HepG2 (cell line): Measurements from ENCODE around the gene NUP107. TPM values are rescaled to one million over a fixed set of nuclear protein-coding genes. Genes with fewer than 3 reads are reported as not detected.

ENCODE experiments used
- ATAC-seq: fragments of 200-7000 bp; cut with Tn5 transposase; 3 replicates; pipeline ENCODE4 v1.9.1; 2020; ENCODE audit warnings: mild to moderate bottlenecking, moderate library complexity
- BruUV-seq: library from RNA; stranded (reverse); fragments of 400-500 nt; replicated peaks from 2 replicates; lab custom pipeline; 2021; lab: Mats Ljungman, UMichigan
- CTCF ChIA-PET: fragments of 300-600 bp; formaldehyde crosslinking; extraction: SDS; loops from one replicate; lab custom pipeline; 2021; ENCODE audit warnings: low total read pairs, inconsistent platforms, low intra/inter-chr PET ratio; lab: Yijun Ruan, JAX
- POLR2A ChIA-PET: fragments of 350-600 bp; sonication (Branson Sonifier 250); formaldehyde crosslinking; loops from one replicate; lab custom pipeline; 2020; ENCODE audit warnings: antibody characterized with exemption, inconsistent platforms; lab: Yijun Ruan, JAX
- DNase-seq: peaks from one replicate; pipeline ENCODE4 v3.0.0-alpha.2; 2015; ENCODE audit warnings: low spot score
- FAIRE-seq: peaks from 3 replicates; lab custom pipeline; 2011; peaks lifted over from hg19 to GRCh38; lab: Jason Lieb, UNC
- H2AFZ ChIP-seq: one replicate; pipeline ENCODE4 v1.6.1; 2011; ENCODE audit warnings: low read length, inconsistent platforms
- H3K27ac ChIP-seq: fragments of 300-600 bp; 3 replicates; pipeline ENCODE4 v1.8.0; 2011; ENCODE audit warnings: mixed run types, mild to moderate bottlenecking, mixed read lengths, low read length, inconsistent platforms; ENCODE audit not compliant: insufficient read depth; ENCODE audit errors: extremely low read length
- H3K27me3 ChIP-seq, 2 experiments: fragments of 200-600 bp in 1 of 2; 2 replicates in 1 of 2; 3 replicates in 1 of 2; pipeline versions ENCODE4 v1.6.0 to v1.8.0; 2011; ENCODE audit warnings: low read length in 2 of 2, mild to moderate bottlenecking in 2 of 2, moderate library complexity in 2 of 2, inconsistent platforms in 1 of 2; ENCODE audit not compliant: insufficient read depth in 2 of 2, control insufficient read depth in 1 of 2
- H3K36me3 ChIP-seq, 2 experiments: fragments of 200-600 bp in 1 of 2; replicated peaks in 1 of 2; 2 replicates in 1 of 2; 3 replicates in 1 of 2; pipeline versions ENCODE4 v1.5.1 to v1.8.0; 2011; ENCODE audit warnings: low read length in 2 of 2, inconsistent platforms in 1 of 2; ENCODE audit not compliant: insufficient read depth in 2 of 2, control insufficient read depth in 1 of 2
- H3K4me1 ChIP-seq: 2 replicates; pipeline ENCODE4 v1.5.1; 2012; ENCODE audit warnings: low read length, inconsistent platforms; ENCODE audit not compliant: insufficient read depth
- H3K4me2 ChIP-seq: 2 replicates; pipeline ENCODE4 v1.6.0; 2011; ENCODE audit warnings: low read depth, low read length, inconsistent platforms
- H3K4me3 ChIP-seq, 3 experiments: fragments of 200-600 bp in 1 of 3; sonication (generic), shearing (Covaris generic) in 1 of 3; replicated peaks in 1 of 3; 2 replicates each; pipeline ENCODE4 v1.5.1; 2011 to 2016; ENCODE audit warnings: low read length in 3 of 3, inconsistent platforms in 2 of 3, low read depth in 2 of 3, mild to moderate bottlenecking in 2 of 3, control low read depth in 1 of 3, mixed read lengths in 1 of 3; ENCODE audit not compliant: insufficient read depth in 1 of 3
- H3K79me2 ChIP-seq: one replicate; pipeline ENCODE4 v1.6.1; 2011; ENCODE audit warnings: low read length, inconsistent platforms; ENCODE audit not compliant: insufficient read depth
- H3K9ac ChIP-seq: 2 replicates; pipeline ENCODE4 v1.6.0; 2011; ENCODE audit warnings: mild to moderate bottlenecking, low read depth, low read length, inconsistent platforms; ENCODE audit not compliant: insufficient read depth
- H3K9me3 ChIP-seq: 2 replicates; pipeline ENCODE4 v1.5.1; 2012; ENCODE audit warnings: mild to moderate bottlenecking, low read length
- H4K20me1 ChIP-seq: 2 replicates; pipeline ENCODE4 v1.6.0; 2011; ENCODE audit warnings: inconsistent platforms, mild to moderate bottlenecking, low read length, moderate library complexity; ENCODE audit not compliant: insufficient read depth
- AFF4 ChIP-seq: sonication (generic); formaldehyde crosslinking; IDR thresholded peaks from 2 replicates; pipeline ENCODE4 v1.4.0; 2020; ENCODE audit warnings: missing genetic modification reagents
- FOXO4 ChIP-seq: sonication (generic); formaldehyde crosslinking; conservative IDR thresholded peaks from 2 replicates; pipeline ENCODE4 v1.8.1; 2023; ENCODE audit warnings: missing genetic modification reagents
- HCFC1 ChIP-seq: fragments of 150-350 bp; IDR thresholded peaks from 2 replicates; pipeline ENCODE4 v1.6.1; 2014; ENCODE audit warnings: low read depth, low read length
- HOMEZ ChIP-seq: IDR thresholded peaks from 2 replicates; pipeline ENCODE4 v1.6.1; 2016; ENCODE audit warnings: low read depth
- NCOA5 ChIP-seq: sonication (generic); formaldehyde crosslinking; IDR thresholded peaks from 2 replicates; pipeline ENCODE4 v1.4.0; 2020; ENCODE audit warnings: missing genetic modification reagents
- REPIN1 ChIP-seq: sonication (generic); formaldehyde crosslinking; IDR thresholded peaks from 2 replicates; pipeline ENCODE4 v1.8.0; 2022; ENCODE audit warnings: missing genetic modification reagents, low read depth, mild to moderate bottlenecking, borderline replicate concordance
- RFXAP ChIP-seq: sonication (generic); formaldehyde crosslinking; IDR thresholded peaks from 2 replicates; pipeline ENCODE4 v1.4.0; 2020; ENCODE audit warnings: missing genetic modification reagents, borderline replicate concordance
- ZNF318 ChIP-seq: sonication (generic); formaldehyde crosslinking; IDR thresholded peaks from 2 replicates; pipeline ENCODE4 v1.4.0; 2020; ENCODE audit warnings: mild to moderate bottlenecking, missing genetic modification reagents
- ZNF782 ChIP-seq: sonication (generic); formaldehyde crosslinking; IDR thresholded peaks from 2 replicates; pipeline ENCODE4 v1.4.0; 2020; ENCODE audit warnings: missing genetic modification reagents, mild to moderate bottlenecking, borderline replicate concordance
- WGBS: methylation state at CpG from one replicate; pipeline ENCODE4 v1.1.6; 2017; ENCODE audit warnings: low lambda C conversion rate; 5-methylcytosine and 5-hydroxymethylcytosine counted together
- in situ Hi-C: cut with HindIII; loops from 2 replicates; pipeline ENCODE4 v1.10.0; 2017; ENCODE audit warnings: low pct_unique_long_range_greater_than_20kb; ENCODE audit not compliant: extremely low pct_ligation_motif_present
- intact Hi-C: fragments of 100-400 bp; cut with micrococcal nuclease; formaldehyde crosslinking; loops from one replicate; pipeline ENCODE4 v1.10.0; 2022; ENCODE audit not compliant: unreplicated experiment
- polyA plus RNA-seq, 8 experiments: library from polyadenylated mRNA; depleted of rRNA in 3 of 8; stranded (reverse) in 7 of 8; unstranded in 1 of 8; fragments of >200 nt; fragmentation: Illumina TruSeq in 4 of 8; extraction: Trizol in 4 of 8; gene quantifications; 2 replicates each; pipeline versions ENCODE4 v1.2.1 to v1.2.3, GENCODE V29; 2011 to 2016; ENCODE audit warnings: low read depth in 4 of 8, missing spikeins in 1 of 8, mixed read lengths in 1 of 8; ENCODE audit not compliant: insufficient read depth in 1 of 8
- total RNA-seq, 5 experiments: library from RNA; depleted of rRNA; stranded (reverse); fragments of >200 nt; fragmentation: Illumina TruSeq; extraction: Trizol; gene quantifications; 2 replicates each; pipeline ENCODE4 v1.2.3, GENCODE V29; 2016; ENCODE audit warnings: low read depth in 1 of 5

NUP107 gene
- total and polyA plus RNA-seq, 2 of the 13 experiments (the other 11 are each of a cell fraction or from before 2014, with no cell fraction given): 54.7 to 100 TPM

GRCh38 chr12:68775121-68775630 lies 88.4 kb downstream of the NUP107 start:
- H2AFZ ChIP-seq: no peak overlapping the region
- ATAC-seq: no peak
- peaks cover 8% of the 10 kb centered on the region for H3K4me1 ChIP-seq
- H3K79me2 ChIP-seq: no peaks in the 10 kb centered on the region
- H3K27ac ChIP-seq: no peak overlapping the region
- H3K4me2 ChIP-seq: no peak overlapping the region
- no peaks in the 10 kb centered on the region for H4K20me1 ChIP-seq
- ChIA-PET POLR2A (interaction anchor here (0.7 kb wide), 1 partner anchor 26 kb away, joined by 3 read pairs; no protein-coding TSS in a partner anchor), CTCF (no interaction called here)
- 96% methylated on average over 7 of the region's 7 CpGs for WGBS
- no peak for FAIRE-seq
- H3K4me3 ChIP-seq: no peak overlapping the region
- BruUV-seq: no TSS peak
- intact Hi-C loops: no loop called here
- no peak overlapping the region for H3K9ac ChIP-seq
- DNase-seq: no peak
- H3K36me3 ChIP-seq: no peaks in the 10 kb centered on the region; a peak in 2 of 5 replicates
- H3K9me3 ChIP-seq: no peaks in the 10 kb centered on the region
- no peaks in the 10 kb centered on the region for H3K27me3 ChIP-seq
- in situ Hi-C loops: no loop called here
- no peak for TF ChIP-seq REPIN1 (CRISPR knock-in tag)
- no peak for TF ChIP-seq ZNF318 (CRISPR knock-in tag)
- TF ChIP-seq AFF4: no peak
- no peak for TF ChIP-seq FOXO4
- no peak for TF ChIP-seq NCOA5 (CRISPR knock-in tag)
- TF ChIP-seq ZNF782 (CRISPR knock-in tag): no peak
- no peak for TF ChIP-seq RFXAP
- no peak for TF ChIP-seq HCFC1
- no peak for TF ChIP-seq HOMEZ (CRISPR knock-in tag)
